GM21423 (cell line): ENCODE results near the gene CD274.
A peak's percentile ranks its signal among the peaks of the same experiment; 100 is the strongest.
"Not testable (repeated sequence)": the region's sequence is repeated elsewhere in the genome, so short reads cannot be mapped to it uniquely, and the experiment has no call there.

Experiments used
- ATAC-seq: cut with Tn5 transposase; IDR thresholded peaks from one replicate; pipeline ENCODE4 v1.9.1; 2021; ENCODE audit warnings: mild to moderate bottlenecking, moderate library complexity; ENCODE audit not compliant: unreplicated experiment

CD274 gene

DNA sequence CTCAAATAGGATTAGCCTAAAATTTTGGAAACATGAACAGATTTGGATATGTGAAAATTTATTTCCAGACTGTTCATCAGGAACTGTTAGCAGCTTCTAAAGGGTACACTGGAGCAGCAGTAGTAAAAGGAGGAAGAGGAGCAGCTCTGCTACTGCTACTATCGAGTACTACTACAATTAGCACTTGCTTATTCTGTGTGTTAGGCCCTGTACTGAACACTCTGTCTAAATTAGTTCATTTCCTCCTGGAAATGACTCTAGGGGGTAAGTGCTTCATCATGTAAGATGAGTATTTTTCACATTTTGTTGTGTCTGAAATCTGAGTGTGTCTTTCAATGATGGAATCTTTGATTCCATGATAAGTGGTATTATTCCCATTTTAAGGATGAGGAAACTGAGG, 9.8 kb downstream of the CD274 start:
- no peak for ATAC-seq

DNA sequence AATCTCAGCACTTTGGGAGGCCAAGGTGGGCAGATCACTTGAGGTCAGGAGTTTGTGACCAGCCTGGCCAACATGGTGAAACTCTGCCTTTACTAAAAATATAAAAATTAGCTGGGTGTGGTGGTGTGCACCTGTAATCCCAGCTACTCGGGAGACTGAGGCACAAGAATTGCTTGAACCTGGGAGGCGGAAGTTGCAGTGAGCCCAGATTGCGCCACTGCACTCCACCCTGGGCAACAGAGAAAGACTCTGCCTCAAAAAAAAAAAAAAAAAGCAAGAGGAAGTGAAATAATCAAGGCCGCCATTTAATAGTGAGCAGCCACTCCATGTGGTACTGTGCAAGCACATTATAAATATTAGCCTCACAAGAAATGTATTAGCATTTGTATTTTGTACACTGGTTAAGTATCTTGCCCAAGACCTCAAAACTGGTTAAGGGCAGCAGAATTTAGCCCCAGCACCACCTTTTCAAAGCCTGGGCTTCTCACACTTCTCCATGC, 14.5 kb downstream of the CD274 start:
- not testable (repeated sequence) for ATAC-seq

- ATAC-seq, result no peak
Observed at GRCh38 chr9:5466005-5466404, 15.7 kb downstream of the CD274 start.

DNA sequence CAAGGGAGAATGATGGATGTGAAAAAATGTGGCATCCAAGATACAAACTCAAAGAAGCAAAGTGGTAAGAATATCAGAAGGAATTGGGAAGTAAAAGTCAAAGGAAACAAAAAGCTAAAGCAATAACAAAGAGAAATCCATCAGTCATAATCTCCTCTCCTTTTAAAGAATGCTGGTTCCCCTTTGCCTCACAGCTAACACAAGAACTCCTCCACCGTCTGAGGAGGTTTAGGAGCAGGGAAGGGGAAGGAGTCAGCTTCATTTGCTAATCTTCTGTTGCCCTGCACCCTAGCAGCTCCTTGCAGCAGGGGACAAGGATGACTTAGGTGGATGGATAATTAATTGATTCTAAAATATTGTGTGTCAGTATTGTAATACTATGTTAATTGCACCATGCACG, 16.4 kb downstream of the CD274 start:
- ATAC-seq, result no peak

DNA sequence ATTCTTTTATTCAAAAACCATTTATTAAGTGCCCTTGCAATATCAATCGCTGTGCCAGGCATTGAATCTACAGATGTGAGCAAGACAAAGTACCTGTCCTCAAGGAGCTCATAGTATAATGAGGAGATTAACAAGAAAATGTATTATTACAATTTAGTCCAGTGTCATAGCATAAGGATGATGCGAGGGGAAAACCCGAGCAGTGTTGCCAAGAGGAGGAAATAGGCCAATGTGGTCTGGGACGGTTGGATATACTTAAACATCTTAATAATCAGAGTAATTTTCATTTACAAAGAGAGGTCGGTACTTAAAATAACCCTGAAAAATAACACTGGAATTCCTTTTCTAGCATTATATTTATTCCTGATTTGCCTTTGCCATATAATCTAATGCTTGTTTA, 18.5 kb downstream of the CD274 start:
- no peak for ATAC-seq

GRCh38 chr9:5470122-5470521, 19.8 kb downstream of the CD274 start:
- ATAC-seq, result no peak

- no peak for ATAC-seq
Observed at GRCh38 chr9:5470816-5471215, 20.5 kb downstream of the CD274 start.

GRCh38 chr9:5475611-5476010, 25.3 kb downstream of the CD274 start:
- not testable (repeated sequence) for ATAC-seq

DNA sequence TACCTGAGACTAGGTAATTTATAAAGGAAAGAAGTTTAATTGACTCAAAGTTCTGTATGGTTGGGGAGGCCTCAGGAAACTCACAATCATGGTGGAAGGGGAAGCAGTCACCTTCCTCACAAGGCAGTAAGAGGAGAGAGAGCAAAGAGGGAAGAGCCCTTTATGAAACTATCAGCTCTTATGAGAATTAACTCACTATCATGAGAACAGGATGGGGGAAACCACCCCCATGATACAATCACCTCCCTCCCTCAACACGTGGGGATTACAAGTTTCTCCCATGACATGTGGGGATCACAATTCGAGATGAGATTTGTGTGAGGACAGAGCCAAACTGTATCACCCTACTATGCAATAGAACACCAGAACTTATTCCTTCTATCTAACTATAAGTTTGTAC, 27.9 kb downstream of the CD274 start:
- ATAC-seq, result peak; percentile 49

- no peak for ATAC-seq
Observed at GRCh38 chr9:5479994-5480694, 29.8 kb downstream of the CD274 start.

DNA sequence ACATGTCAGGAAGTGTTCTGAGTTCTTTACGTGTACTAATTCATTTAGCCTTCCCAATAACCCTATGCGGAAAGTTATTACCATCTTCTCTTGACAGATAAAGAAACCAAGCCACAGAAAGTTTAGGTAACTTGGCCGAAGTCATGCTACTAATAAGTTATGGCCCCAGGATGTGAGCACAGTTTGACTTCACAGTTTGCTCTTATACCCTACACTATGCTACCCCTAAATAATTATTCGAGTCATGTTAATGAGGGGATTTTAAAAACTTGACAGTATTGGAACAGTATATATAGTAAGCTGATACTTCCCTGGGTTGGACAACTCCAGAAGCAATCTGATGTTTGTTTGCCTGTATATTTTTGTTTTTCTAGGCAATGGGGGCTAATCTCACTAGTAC, 30.6 kb downstream of the CD274 start:
- no peak for ATAC-seq

DNA sequence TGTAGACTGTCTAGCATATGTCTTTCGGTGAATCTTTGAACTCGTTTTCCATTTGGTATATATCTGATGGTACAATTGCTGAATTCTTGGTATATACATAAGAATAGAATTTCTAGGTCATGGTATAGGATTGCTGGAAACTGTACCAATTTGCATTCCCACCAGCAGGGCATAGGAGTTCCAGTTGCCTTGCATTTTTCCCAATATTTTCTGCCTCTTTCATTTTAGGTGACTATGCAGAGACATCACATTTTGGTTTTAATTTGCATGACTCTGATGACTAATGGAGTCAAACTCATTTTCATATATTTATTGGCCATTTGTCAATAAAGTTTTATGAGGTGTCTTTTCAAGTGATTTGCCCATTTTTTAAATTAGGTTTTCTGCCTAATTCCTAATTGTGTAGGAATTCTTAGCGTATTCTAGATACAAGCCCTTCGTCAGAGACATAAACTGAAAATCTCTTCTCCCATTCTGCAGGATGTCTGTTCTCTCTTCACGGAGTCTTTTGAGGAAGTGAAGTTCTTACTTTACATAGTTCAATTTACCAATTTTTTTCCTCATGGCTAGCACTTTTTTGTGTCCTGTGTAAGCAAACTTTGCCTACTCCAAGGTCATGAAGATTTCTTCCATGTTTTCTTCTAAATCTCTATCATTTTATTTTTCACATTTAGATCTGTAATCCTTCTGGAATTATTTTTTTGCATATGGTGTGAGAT, 31.1 kb downstream of the CD274 start:
- no peak for ATAC-seq

DNA sequence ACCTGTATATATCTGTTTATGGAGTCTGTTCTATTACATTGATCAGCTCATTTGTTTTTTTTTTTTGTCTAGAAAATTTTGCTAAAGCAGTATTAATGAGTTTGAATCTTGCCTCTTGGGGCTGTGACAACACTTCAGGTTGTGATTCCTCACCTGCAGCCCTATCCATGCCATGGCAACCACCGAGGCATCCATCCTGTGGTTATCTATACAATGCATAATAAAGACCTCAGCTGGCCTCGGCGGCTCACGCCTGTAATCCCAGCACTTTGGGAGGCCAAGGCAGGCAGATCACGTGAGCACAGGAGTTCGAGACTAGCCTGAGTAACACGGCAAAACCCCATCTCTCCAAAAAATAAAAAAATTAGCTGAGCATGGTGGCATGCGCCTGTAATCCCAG, 31.9 kb downstream of the CD274 start:
- no peak for ATAC-seq

GRCh38 chr9:5483306-5483705, 33.0 kb downstream of the CD274 start:
- no peak for ATAC-seq

- ATAC-seq, result no peak
Observed at GRCh38 chr9:5485378-5486085, 35.2 kb downstream of the CD274 start.

GRCh38 chr9:5486988-5487387, 36.6 kb downstream of the CD274 start:
- ATAC-seq, result no peak

- ATAC-seq, result no peak
Observed at GRCh38 chr9:5488221-5489008, 38.1 kb downstream of the CD274 start.

- no peak for ATAC-seq
Observed at GRCh38 chr9:5489630-5490490, 39.5 kb downstream of the CD274 start.

GRCh38 chr9:5492965-5493678, 42.8 kb downstream of the CD274 start:
- ATAC-seq, result no peak
